Endothelial cell of umbilical vein (primary cell): Measurements from ENCODE around the gene CXCL16.

Experiments
- POLR2A ChIP-seq: IDR thresholded peaks from 2 replicates; pipeline ENCODE4 v1.6.1; 2012; ENCODE audit warnings: low read depth, mild to moderate bottlenecking, control low read depth, low read length
- TF ChIP-seq, protein P1 (sequence below), 2 donors: IDR thresholded peaks; 1 replicate in 1 of 2; 2 replicates in 1 of 2; pipeline ENCODE4 v1.5.1; 2011; ENCODE audit warnings: low read length in 2 of 2, mild to moderate bottlenecking in 2 of 2, moderate library complexity in 2 of 2, control low read depth in 1 of 2, inconsistent platforms in 1 of 2, low read depth in 1 of 2; ENCODE audit not compliant: insufficient read depth in 1 of 2; ENCODE audit errors: extremely low read depth in 1 of 2

DNA sequence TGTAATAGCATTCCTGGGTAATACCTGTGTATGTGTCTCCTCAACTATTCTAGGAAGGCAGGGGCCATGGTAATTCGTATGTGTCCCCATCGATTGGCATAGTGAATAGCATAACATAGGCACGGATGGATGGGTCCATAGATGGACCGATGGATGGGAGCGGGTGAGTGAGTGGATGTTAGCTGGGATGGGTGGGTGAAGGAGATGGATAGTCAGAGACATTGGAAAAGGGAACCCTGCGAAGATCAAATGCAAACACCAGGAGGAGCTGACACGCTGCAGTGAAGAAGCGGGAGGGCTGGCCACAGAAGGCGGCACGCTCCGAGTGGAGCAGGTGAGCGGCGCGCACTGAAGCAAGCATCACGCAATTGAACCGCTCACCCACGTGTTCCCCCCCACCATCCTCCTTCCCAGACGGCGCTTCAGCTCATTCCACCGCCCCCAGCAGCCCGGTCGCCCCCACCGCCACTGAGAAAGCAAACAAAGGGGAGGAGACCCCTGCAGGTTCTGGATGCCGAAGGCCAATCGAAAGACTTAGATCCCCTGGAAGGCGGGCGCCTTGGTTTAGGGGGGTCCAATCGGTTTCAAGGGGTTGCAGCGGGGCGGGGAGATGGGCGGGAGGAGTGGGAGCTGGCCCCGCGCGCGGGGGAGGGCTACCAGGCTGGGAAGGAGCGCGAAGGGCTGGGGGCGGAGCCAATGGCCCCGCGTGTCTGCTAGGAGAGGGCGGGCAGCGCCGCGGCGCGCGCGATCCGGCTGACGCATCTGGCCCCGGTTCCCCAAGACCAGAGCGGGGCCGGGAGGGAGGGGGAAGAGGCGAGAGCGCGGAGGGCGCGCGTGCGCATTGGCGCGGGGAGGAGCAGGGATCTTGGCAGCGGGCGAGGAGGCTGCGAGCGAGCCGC is 29.7 kb downstream of the CXCL16 start, which contains the start of gene ARRB2:
- TF ChIP-seq POLR2A = no peak
- TF ChIP-seq, protein P1, sequence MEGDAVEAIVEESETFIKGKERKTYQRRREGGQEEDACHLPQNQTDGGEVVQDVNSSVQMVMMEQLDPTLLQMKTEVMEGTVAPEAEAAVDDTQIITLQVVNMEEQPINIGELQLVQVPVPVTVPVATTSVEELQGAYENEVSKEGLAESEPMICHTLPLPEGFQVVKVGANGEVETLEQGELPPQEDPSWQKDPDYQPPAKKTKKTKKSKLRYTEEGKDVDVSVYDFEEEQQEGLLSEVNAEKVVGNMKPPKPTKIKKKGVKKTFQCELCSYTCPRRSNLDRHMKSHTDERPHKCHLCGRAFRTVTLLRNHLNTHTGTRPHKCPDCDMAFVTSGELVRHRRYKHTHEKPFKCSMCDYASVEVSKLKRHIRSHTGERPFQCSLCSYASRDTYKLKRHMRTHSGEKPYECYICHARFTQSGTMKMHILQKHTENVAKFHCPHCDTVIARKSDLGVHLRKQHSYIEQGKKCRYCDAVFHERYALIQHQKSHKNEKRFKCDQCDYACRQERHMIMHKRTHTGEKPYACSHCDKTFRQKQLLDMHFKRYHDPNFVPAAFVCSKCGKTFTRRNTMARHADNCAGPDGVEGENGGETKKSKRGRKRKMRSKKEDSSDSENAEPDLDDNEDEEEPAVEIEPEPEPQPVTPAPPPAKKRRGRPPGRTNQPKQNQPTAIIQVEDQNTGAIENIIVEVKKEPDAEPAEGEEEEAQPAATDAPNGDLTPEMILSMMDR (IDR thresholded peaks at IDR 0.05; ENCODE audit: extremely low read depth in 1 of 2, insufficient read depth in 1 of 2, low read depth in 1 of 2, low read length in 2 of 2) = peak; percentile 36 to 77
